Heart right ventricle (tissue), 16 donors: ENCODE measurements around the gene NUDT22. TPM values are rescaled to one million over a fixed set of nuclear protein-coding genes. Genes with fewer than 3 reads are reported as not detected.

Experiments used
- ATAC-seq, 8 donors: fragments of 200-7000 bp; cut with Tn5 transposase; one replicate each; pipeline ENCODE4 v1.9.1; 2020; ENCODE audit warnings: mild to moderate bottlenecking in 8 of 8, moderate library complexity in 8 of 8, moderate number of reproducible peaks in 1 of 8
- DNase-seq, 2 donors: peaks; one replicate each; pipeline ENCODE4 v3.0.0-alpha.2; 2020
- H3K27ac ChIP-seq, 10 donors: fragments of 200-600 bp; sonication (generic) in 2 of 10; one replicate each; pipeline versions ENCODE4 v1.5.0 to v1.8.0; 2020 to 2022; ENCODE audit warnings: mild to moderate bottlenecking in 3 of 10
- H3K27me3 ChIP-seq, 7 donors: fragments of 200-600 bp; one replicate each; pipeline ENCODE4 v1.8.0; 2021 to 2022; ENCODE audit warnings: mild to moderate bottlenecking in 2 of 7
- H3K36me3 ChIP-seq, 9 donors: fragments of 200-600 bp; sonication (generic) in 1 of 9; one replicate each; pipeline versions ENCODE4 v1.5.0 to v1.8.0; 2020 to 2022; ENCODE audit warnings: mild to moderate bottlenecking in 2 of 9
- H3K4me1 ChIP-seq, 9 donors: fragments of 200-600 bp; sonication (generic) in 1 of 9; one replicate each; pipeline versions ENCODE4 v1.5.0 to v1.8.0; 2020 to 2022; ENCODE audit warnings: mild to moderate bottlenecking in 4 of 9
- H3K4me3 ChIP-seq, 10 donors: fragments of 200-600 bp; sonication (generic) in 2 of 10; one replicate each; pipeline versions ENCODE4 v1.5.0 to v1.8.0; 2020 to 2022; ENCODE audit warnings: mild to moderate bottlenecking in 7 of 10, moderate library complexity in 2 of 10
- H3K9me3 ChIP-seq, 11 donors: fragments of 200-600 bp in 10 of 11; sonication (generic) in 2 of 11; one replicate each; pipeline versions ENCODE4 v1.5.0 to v1.8.0; 2013 to 2022; ENCODE audit warnings: mild to moderate bottlenecking in 2 of 11, control low read depth in 1 of 11, moderate library complexity in 1 of 11
- CTCF ChIP-seq, 9 donors: fragments of 200-600 bp; sonication (generic) in 2 of 9; IDR thresholded peaks; one replicate each; pipeline versions ENCODE4 v1.5.0 to v1.8.0; 2021 to 2022; ENCODE audit warnings: antibody characterized with exemption in 9 of 9, mild to moderate bottlenecking in 5 of 9, moderate library complexity in 1 of 9
- WGBS, 2 donors: extraction: QIAGEN DNeasy Blood & Tissue Kit; methylation state at CpG; one replicate each; pipeline ENCODE4 v1.1.7; 2013; ENCODE audit warnings: inconsistent platforms in 1 of 2; 5-methylcytosine and 5-hydroxymethylcytosine counted together
- intact Hi-C, 10 donors: fragments of 100-400 bp; cut with DNase I; formaldehyde crosslinking; loops; one replicate each; pipeline versions ENCODE4 v1.11.1 to v1.14.2; 2022
- polyA plus RNA-seq, 2 donors: library from polyadenylated mRNA; stranded (reverse); fragments of 200-250 nt; gene quantifications; one replicate each; pipeline ENCODE4 v1.2.3, GENCODE V29; 2013
- total RNA-seq, 10 donors: library from RNA; stranded (reverse); fragmentation: NEBNext Ultra II Directional in 3 of 10; extraction: Animal tissue kit (Norgen Biotek cat#: 25700) in 3 of 10; gene quantifications; one replicate each; pipeline versions ENCODE4 v1.2.1 to v1.2.4, GENCODE V29; 2021 to 2023
- donor health status: Arrhythmogenic right ventricular cardiomyopathy.
- donor health status: ischemic (EF 13 %, LVEDD 7.1; RV severe dilation, severe dysfunction).
- donor health status: healthy with polysubstance abuse.
- donor health status: DM: no; HTN: yes; CAD: no.
- donor health status: DM: no; HTN: no; CAD: no.
- donor health status: ischemic (EF 25% LVEDD 6.9; RV normal size, moderate dysfunction).
- donor health status: ischemic (EF 25% LVEDD 5.7; RV mildly dilated, moderate dysfunction).
- donor health status: healthy.
- donor health status: DM: yes; HTN: yes; CAD: no.
- donor health status: Ischemic cardiomyopathy.
- donor health status: ischemic (EF 35%, LVEDD 5.7; RV mildly dilated, moderate dysfunction).
- donor health status: nonischemic (EF 11% LVEDD 7.7; RV severe dilation, severe dysfunction).
- donor health status: DM: yes; HTN: yes; CAD: no.
- donor health status: PGD.
- donor health status: ischemic (EF 29% LVEDD 5.4; RV normal size, mild dysfunction).
- donor health status: nonischemic (EF 23%, LVEDD 6.1; RV moderate dilation, normal function).

Gene NUDT22
- total and polyA plus RNA-seq, 12 donors, result 57.3 to 95.2 (median 72.6) TPM

- Histone ChIP-seq H3K4me3 (peak overlapping the region in 5 of 10 donors; percentile 75 to 87 (median 75)), H3K27ac (peak overlapping the region in 5 of 10 donors; percentile 90 to 99 (median 96)), H3K36me3 (peaks cover 0 to 6% (median 0%) of the 10 kb centered on the region in 9 donors), H3K9me3 (no peaks in the 10 kb centered on the region), H3K4me1 (peaks cover 13 to 79% (median 61%) of the 10 kb centered on the region in 9 donors), H3K27me3 (no peaks in the 10 kb centered on the region)
- DNase-seq (no peak), ATAC-seq (no peak)
- no peak for TF ChIP-seq CTCF (IDR thresholded peaks at IDR 0.05)
- 85 to 90% methylated on average over 7 of the region's 7 CpGs for WGBS, 2 donors
- intact Hi-C loops, result no loop called here
These were observed 5.5 kb downstream of the NUDT22 start for GRCh38 chr11:64231546-64231945.

GRCh38 chr11:64232182-64232966, 6.3 kb downstream of the NUDT22 start:
- Histone ChIP-seq H3K9me3 (no peaks in the 10 kb centered on the region), H3K27ac (peak overlapping the region in 1 of 10 donors; percentile 99), H3K4me1 (peaks cover 5 to 70% (median 52%) of the 10 kb centered on the region in 9 donors), H3K4me3 (no peak overlapping the region), H3K27me3 (no peaks in the 10 kb centered on the region), H3K36me3 (peaks cover 0 to 10% (median 0%) of the 10 kb centered on the region in 9 donors)
- 86% methylated on average over 15 of the region's 15 CpGs for WGBS, 2 donors
- no peak for TF ChIP-seq CTCF (IDR thresholded peaks at IDR 0.05)
- ATAC-seq (no peak), DNase-seq (no peak)
- intact Hi-C loops, result no loop called here

- ATAC-seq (no peak), DNase-seq (no peak)
- Histone ChIP-seq H3K27ac (peak overlapping the region in 1 of 10 donors; percentile 31), H3K4me1 (peaks cover 2 to 70% (median 47%) of the 10 kb centered on the region in 9 donors), H3K27me3 (no peaks in the 10 kb centered on the region), H3K9me3 (no peaks in the 10 kb centered on the region), H3K36me3 (peaks cover 0 to 16% (median 0%) of the 10 kb centered on the region in 9 donors), H3K4me3 (no peak overlapping the region)
- intact Hi-C loops, result no loop called here
- WGBS, 2 donors, result 88 to 92% methylated on average over 8 of the region's 8 CpGs
- no peak for TF ChIP-seq CTCF (IDR thresholded peaks at IDR 0.05)
These were observed 6.9 kb downstream of the NUDT22 start for GRCh38 chr11:64232967-64233315.

GRCh38 chr11:64233913-64234586, 8.0 kb downstream of the NUDT22 start, which contains the start of gene VEGFB:
VEGFB (plus strand) TSS chr11:64234584; CDS start chr11:64234834, 250 bp downstream.
- intact Hi-C loops, result no loop called here

More at GRCh38 chr11:64233913-64234586, 8.0 kb downstream of the NUDT22 start, which contains the start of gene VEGFB:
- peak; percentile 46 to 69 (median 59) for ATAC-seq
- Histone ChIP-seq H3K27ac (peak within 1 kb of the TSS; percentile 86 to 96 (median 91)), H3K4me3 (peak within 1 kb of the TSS; percentile 58 to 85 (median 75)), H3K4me1 (peaks cover 2 to 71% (median 46%) of the 10 kb centered on the region in 9 donors), H3K9me3 (no peaks in the 10 kb centered on the region), H3K36me3 (peaks cover 0 to 25% (median 0%) of the 10 kb centered on the region in 9 donors), H3K27me3 (no peaks in the 10 kb centered on the region)
- TF ChIP-seq CTCF (IDR thresholded peaks at IDR 0.05), result no peak
- DNase-seq, result peak; percentile 74 to 84
- 2% methylated on average over 45 to 61 of the region's 62 CpGs for WGBS, 2 donors
